ENCODE data around the gene DYNAP. TPM values are rescaled to one million over a fixed set of nuclear protein-coding genes. Genes with fewer than 3 reads are reported as not detected.

Gene DYNAP
- total and polyA plus RNA-seq, 8 donors = 0.09 to 0.16 (median 0.11) TPM; not detected in 4

DNA sequence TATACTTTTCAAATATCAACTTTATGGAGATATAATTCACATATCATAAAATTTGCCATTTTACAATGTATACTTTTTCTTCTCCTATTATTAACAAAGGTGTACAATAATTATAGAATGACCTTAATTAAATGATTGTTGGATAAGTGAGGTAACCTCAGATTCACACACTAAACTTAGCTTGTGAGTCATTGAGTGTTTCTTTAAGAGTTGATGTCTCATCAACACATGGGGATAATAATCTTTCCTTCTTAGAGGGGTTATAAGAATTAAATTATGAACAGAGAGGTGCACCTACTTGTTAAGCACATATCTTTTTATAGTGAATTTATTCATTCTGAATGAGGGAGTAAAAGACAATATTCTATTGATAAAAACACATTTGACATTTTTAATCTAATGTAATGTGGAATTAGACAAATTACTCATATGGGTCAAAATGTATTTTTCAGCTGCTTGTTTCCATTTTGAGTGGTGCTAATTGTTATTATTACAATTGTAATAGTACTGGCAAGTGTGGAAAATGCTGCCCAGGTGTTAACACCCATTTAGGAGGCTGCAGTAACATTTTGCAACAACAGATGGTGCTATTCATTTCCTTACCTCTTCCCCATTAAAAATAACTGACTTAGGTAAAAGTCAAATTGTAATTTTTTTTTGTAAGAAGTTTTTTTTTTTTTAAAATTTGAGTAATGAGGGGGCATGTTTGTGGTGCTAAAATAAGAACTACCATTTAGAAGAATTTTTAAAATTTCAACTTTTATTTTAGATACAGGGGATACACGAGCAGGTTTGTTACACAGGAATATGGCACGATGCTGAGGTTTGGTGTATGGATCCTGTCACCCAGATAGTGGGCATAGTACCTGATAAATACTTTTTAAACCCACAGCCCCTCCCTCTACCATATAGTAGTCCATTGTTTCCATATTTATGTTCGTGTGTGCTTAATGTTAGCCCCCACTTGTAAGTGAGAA is 32.1 kb upstream of the DYNAP start:
- H3K4me1 ChIP-seq = no peaks in the 10 kb centered on the region
- H3K36me3 ChIP-seq = no peaks in the 10 kb centered on the region
- intact Hi-C loops (cut with DNase I) = loop anchor here in 1 of 2 donors (10.0 kb wide), 1 partner anchor 106 kb away; no protein-coding TSS in a partner anchor
- ATAC-seq = peak; percentile 69
- H3K4me3 ChIP-seq = no peak overlapping the region
- no peaks in the 10 kb centered on the region for H3K27me3 ChIP-seq
- no peak overlapping the region for H3K27ac ChIP-seq
- DNase-seq = peak in 1 of 4 donors; percentile 16
- no peaks in the 10 kb centered on the region for H3K9me3 ChIP-seq
- TF ChIP-seq, protein P1, sequence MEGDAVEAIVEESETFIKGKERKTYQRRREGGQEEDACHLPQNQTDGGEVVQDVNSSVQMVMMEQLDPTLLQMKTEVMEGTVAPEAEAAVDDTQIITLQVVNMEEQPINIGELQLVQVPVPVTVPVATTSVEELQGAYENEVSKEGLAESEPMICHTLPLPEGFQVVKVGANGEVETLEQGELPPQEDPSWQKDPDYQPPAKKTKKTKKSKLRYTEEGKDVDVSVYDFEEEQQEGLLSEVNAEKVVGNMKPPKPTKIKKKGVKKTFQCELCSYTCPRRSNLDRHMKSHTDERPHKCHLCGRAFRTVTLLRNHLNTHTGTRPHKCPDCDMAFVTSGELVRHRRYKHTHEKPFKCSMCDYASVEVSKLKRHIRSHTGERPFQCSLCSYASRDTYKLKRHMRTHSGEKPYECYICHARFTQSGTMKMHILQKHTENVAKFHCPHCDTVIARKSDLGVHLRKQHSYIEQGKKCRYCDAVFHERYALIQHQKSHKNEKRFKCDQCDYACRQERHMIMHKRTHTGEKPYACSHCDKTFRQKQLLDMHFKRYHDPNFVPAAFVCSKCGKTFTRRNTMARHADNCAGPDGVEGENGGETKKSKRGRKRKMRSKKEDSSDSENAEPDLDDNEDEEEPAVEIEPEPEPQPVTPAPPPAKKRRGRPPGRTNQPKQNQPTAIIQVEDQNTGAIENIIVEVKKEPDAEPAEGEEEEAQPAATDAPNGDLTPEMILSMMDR (IDR thresholded peaks at IDR 0.05) = peak; percentile 49 to 74

DNA sequence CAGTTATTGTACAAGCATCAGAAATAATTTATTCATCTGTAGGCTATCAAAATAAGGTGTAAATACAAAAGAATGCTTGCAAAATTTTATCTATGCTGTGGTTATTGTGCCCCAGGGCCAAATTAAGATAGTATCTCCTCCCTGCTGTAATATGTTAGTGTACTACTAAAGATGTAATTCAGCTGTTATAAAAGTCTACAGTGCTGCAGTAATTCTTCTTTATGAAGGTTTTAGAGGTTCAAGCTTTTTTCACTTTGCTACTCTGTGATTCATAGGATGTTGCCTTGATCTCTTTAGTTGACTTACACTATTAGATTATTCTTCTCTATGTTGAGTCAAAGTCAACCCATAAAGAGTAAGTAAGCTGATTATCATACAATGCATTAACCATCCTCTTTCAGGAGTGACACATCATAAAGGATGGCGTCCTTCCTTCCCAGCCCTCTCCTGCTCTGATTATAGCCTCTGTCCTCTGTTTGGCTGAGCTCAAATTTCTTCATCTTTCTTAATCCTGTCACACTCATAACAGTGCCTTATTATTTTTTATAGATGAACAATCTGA is 29.3 kb upstream of the DYNAP start:
- Histone ChIP-seq H3K4me3 (no peak overlapping the region), H3K4me1 (no peaks in the 10 kb centered on the region), H3K36me3 (no peaks in the 10 kb centered on the region), H3K27me3 (no peaks in the 10 kb centered on the region), H3K27ac (no peak overlapping the region), H3K9me3 (no peaks in the 10 kb centered on the region)
- DNase-seq (no peak), ATAC-seq (no peak)
- TF ChIP-seq, protein P1 (IDR thresholded peaks at IDR 0.05) = no peak
- intact Hi-C loops (cut with DNase I) = no loop called here

- Histone ChIP-seq H3K4me3 (no peak overlapping the region), H3K36me3 (no peaks in the 10 kb centered on the region), H3K27ac (no peak overlapping the region), H3K4me1 (no peaks in the 10 kb centered on the region), H3K9me3 (no peaks in the 10 kb centered on the region), H3K27me3 (no peaks in the 10 kb centered on the region)
- TF ChIP-seq, protein P1 (IDR thresholded peaks at IDR 0.05) = no peak
- intact Hi-C loops (cut with DNase I) = no loop called here
- ATAC-seq = no peak
- no peak for DNase-seq
Measured at GRCh38 chr18:54580202-54580729, 10.8 kb upstream of the DYNAP start.

DNA sequence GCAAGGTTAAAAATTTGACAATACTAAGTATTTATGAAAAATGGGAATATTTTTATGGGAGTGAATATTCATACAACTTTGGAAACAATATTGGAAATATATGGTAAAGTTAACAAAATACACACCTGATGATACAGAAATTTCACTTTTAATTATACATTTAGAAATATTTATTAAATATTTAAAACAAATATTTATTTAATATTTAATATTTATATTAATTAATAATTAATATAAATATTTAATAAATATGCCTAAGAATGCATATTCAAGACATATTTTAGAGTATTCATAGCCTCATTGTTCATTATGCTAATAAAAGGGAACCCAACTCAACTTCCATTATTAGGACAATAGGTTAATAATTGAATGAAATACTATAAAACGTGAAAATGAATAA is 7.0 kb upstream of the DYNAP start:
- no peak overlapping the region for H3K4me3 ChIP-seq
- TF ChIP-seq, protein P1 (IDR thresholded peaks at IDR 0.05) = no peak
- no peak for ATAC-seq
- intact Hi-C loops (cut with DNase I) = no loop called here
- H3K36me3 ChIP-seq = no peaks in the 10 kb centered on the region
- H3K27ac ChIP-seq = no peak overlapping the region
- H3K9me3 ChIP-seq = no peaks in the 10 kb centered on the region
- no peaks in the 10 kb centered on the region for H3K27me3 ChIP-seq
- no peak for DNase-seq
- H3K4me1 ChIP-seq = no peaks in the 10 kb centered on the region

DNA sequence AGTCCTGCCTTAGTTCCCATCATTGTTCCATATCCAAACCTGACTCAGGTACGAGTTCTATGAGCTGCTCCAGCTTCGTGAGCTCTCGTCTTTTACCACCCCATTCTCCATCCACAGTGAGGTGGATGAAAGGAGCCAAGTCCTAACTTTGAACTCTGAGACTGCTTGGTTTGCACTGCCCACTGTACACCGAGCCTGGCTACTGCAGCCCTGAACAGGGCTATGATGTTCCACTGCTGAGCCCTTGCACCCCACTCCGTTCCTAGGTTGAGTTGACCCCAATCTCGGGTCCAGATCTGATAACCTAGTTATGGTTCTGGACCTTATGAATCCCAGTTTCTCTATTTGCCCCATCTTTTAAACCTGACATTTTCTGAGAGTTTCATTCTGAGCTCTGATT is 5.3 kb upstream of the DYNAP start:
- DNase-seq = no peak
- ATAC-seq = no peak
- Histone ChIP-seq H3K27ac (no peak overlapping the region), H3K9me3 (no peaks in the 10 kb centered on the region), H3K36me3 (no peaks in the 10 kb centered on the region), H3K27me3 (no peaks in the 10 kb centered on the region), H3K4me1 (no peaks in the 10 kb centered on the region), H3K4me3 (no peak overlapping the region)
- intact Hi-C loops (cut with DNase I) = no loop called here
- TF ChIP-seq, protein P1 (IDR thresholded peaks at IDR 0.05) = no peak

Measured in left lung (tissue), 10 donors.